HEK293 (cell line): ENCODE measurements around the gene CELSR3.

ENCODE experiments used
- BCL11A ChIP-seq: fragments of 450-650 bp; formaldehyde crosslinking; IDR thresholded peaks from 2 replicates; pipeline ENCODE4 v1.5.1; 2016; ENCODE audit warnings: low read depth, missing biosample characterization, missing genetic modification characterization
- HOXA7 ChIP-seq: sonication (generic); formaldehyde crosslinking; IDR thresholded peaks from 2 replicates; pipeline ENCODE4 v1.8.1; 2022; ENCODE audit warnings: missing genetic modification reagents, borderline replicate concordance
- REPIN1 ChIP-seq: fragments of 450-650 bp; formaldehyde crosslinking; IDR thresholded peaks from 2 replicates; pipeline ENCODE4 v1.5.1; 2017; ENCODE audit warnings: missing biosample characterization, missing genetic modification characterization, low read depth
- YY1 ChIP-seq: fragments of 450-650 bp; formaldehyde crosslinking; IDR thresholded peaks from 2 replicates; pipeline ENCODE4 v1.5.1; 2018; ENCODE audit warnings: missing biosample characterization, missing genetic modification characterization
- YY2 ChIP-seq: fragments of 450-650 bp; formaldehyde crosslinking; IDR thresholded peaks from 2 replicates; pipeline ENCODE4 v1.5.1; 2016; ENCODE audit warnings: missing biosample characterization, missing genetic modification characterization
- ZBTB8A ChIP-seq: fragments of 450-650 bp; formaldehyde crosslinking; IDR thresholded peaks from 2 replicates; pipeline ENCODE4 v1.5.1; 2016; ENCODE audit warnings: missing biosample characterization, missing genetic modification characterization
- ZEB2 ChIP-seq: fragments of 450-650 bp; formaldehyde crosslinking; IDR thresholded peaks from 2 replicates; pipeline ENCODE4 v1.5.1; 2016; ENCODE audit warnings: missing biosample characterization, missing genetic modification characterization
- ZFHX2 ChIP-seq: fragments of 450-650 bp; formaldehyde crosslinking; conservative IDR thresholded peaks from 2 replicates; pipeline ENCODE4 v1.5.1; 2016; ENCODE audit warnings: missing biosample characterization, missing genetic modification characterization
- ZNF114 ChIP-seq: fragments of 450-650 bp; formaldehyde crosslinking; IDR thresholded peaks from 2 replicates; pipeline ENCODE4 v1.5.0; 2017; ENCODE audit warnings: missing biosample characterization, missing genetic modification characterization
- ZNF2 ChIP-seq: fragments of 450-650 bp; formaldehyde crosslinking; IDR thresholded peaks from 2 replicates; pipeline ENCODE4 v1.5.1; 2016; ENCODE audit warnings: missing biosample characterization, missing genetic modification characterization
- ZNF221 ChIP-seq: fragments of 450-650 bp; formaldehyde crosslinking; IDR thresholded peaks from 2 replicates; pipeline ENCODE4 v1.5.1; 2017; ENCODE audit warnings: missing biosample characterization, missing genetic modification characterization, borderline replicate concordance
- ZNF223 ChIP-seq: fragments of 450-650 bp; formaldehyde crosslinking; IDR thresholded peaks from 2 replicates; pipeline ENCODE4 v1.5.1; 2016; ENCODE audit warnings: missing biosample characterization, missing genetic modification characterization
- ZNF501 ChIP-seq: fragments of 450-650 bp; formaldehyde crosslinking; IDR thresholded peaks from 2 replicates; pipeline ENCODE4 v1.5.1; 2016; ENCODE audit warnings: missing biosample characterization, missing genetic modification characterization
- ZNF544 ChIP-seq: fragments of 450-650 bp; formaldehyde crosslinking; IDR thresholded peaks from 2 replicates; pipeline ENCODE4 v1.5.0; 2017; ENCODE audit warnings: missing biosample characterization, missing genetic modification characterization
- ZNF600 ChIP-seq: fragments of 450-650 bp; formaldehyde crosslinking; IDR thresholded peaks from 2 replicates; pipeline ENCODE4 v1.5.1; 2016; ENCODE audit warnings: missing biosample characterization, missing genetic modification characterization
- ZNF623 ChIP-seq: fragments of 450-650 bp; formaldehyde crosslinking; IDR thresholded peaks from 2 replicates; pipeline ENCODE4 v1.5.1; 2016; ENCODE audit warnings: missing biosample characterization, missing genetic modification characterization
- ZSCAN23 ChIP-seq: fragments of 450-650 bp; formaldehyde crosslinking; IDR thresholded peaks from 2 replicates; pipeline ENCODE4 v1.5.1; 2016; ENCODE audit warnings: missing biosample characterization, missing genetic modification characterization
- ZXDB ChIP-seq: fragments of 450-650 bp; formaldehyde crosslinking; IDR thresholded peaks from 2 replicates; pipeline ENCODE4 v1.5.1; 2016; ENCODE audit warnings: missing biosample characterization, missing genetic modification characterization
- TF ChIP-seq, protein P1 (sequence below): fragments of 450-650 bp; formaldehyde crosslinking; IDR thresholded peaks from 2 replicates; pipeline ENCODE4 v1.5.1; 2016; ENCODE audit warnings: missing biosample characterization, missing genetic modification characterization
- TF ChIP-seq, protein P2 (sequence below): fragments of 450-650 bp; formaldehyde crosslinking; IDR thresholded peaks from 2 replicates; pipeline ENCODE4 v1.5.1; 2016; ENCODE audit warnings: missing biosample characterization, missing genetic modification characterization
- TF ChIP-seq, protein P3 (sequence below): fragments of 450-650 bp; IDR thresholded peaks from 2 replicates; pipeline ENCODE4 v1.5.1; 2018; ENCODE audit warnings: missing biosample characterization, missing genetic modification characterization
- TF ChIP-seq, protein P4 (sequence below): fragments of 450-650 bp; formaldehyde crosslinking; conservative IDR thresholded peaks from 2 replicates; pipeline ENCODE4 v1.5.1; 2016; ENCODE audit warnings: low read depth, missing biosample characterization, missing genetic modification characterization
- TF ChIP-seq, protein P5 (sequence below): fragments of 450-650 bp; formaldehyde crosslinking; IDR thresholded peaks from 2 replicates; pipeline ENCODE4 v1.5.1; 2016; ENCODE audit warnings: missing biosample characterization, missing genetic modification characterization
- TF ChIP-seq, protein P6 (sequence below): fragments of 450-650 bp; formaldehyde crosslinking; IDR thresholded peaks from 2 replicates; pipeline ENCODE4 v1.5.1; 2016; ENCODE audit warnings: missing biosample characterization, missing genetic modification characterization

The CELSR3 gene

DNA sequence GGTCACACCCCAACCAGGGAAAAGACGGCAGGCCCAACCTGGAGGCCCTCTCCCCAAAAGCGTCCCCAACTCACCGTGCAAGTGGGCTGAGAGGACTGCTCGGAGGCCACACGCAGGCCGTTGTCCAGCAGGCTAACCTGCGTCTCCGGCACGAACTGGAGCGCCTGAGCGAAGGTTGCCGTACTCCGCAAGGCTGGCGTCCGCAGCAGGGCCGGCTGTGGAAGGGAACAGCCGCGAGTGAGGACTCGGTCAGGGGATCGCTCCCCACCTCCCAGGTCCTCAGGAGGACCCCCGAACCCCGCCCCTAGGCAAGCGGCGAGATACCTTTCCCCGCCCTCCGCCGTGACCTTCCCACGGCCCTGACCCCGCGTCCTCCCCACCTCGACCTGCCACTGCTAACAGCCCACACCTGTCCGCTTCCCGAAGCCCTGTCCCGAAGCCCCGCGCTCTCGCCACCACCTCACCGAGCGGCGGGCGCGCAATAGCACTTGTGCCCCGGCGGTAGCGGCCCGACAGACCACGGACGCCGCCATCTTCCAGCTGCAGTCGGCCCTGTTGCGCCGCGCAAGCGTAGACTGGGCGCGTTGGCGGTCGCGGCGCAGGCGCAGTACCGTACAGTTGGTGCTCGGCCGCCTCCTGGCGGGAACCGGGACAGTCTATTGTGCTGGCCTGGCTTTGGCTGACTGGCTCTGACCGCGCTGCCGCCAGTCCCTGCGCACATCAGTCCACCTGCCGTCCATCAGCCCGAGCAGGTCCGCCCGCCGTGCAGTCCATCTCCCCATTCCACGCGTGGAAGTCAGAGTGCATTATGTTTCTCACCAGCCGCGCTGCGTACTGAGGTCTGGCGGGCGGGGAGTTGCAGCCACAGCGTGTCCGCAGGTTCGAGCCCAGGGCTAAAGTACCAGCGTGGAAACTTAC, 53.3 kb downstream of the CELSR3 start, which contains the start of gene UQCRC1 (continued):
- TF ChIP-seq, protein P1, sequence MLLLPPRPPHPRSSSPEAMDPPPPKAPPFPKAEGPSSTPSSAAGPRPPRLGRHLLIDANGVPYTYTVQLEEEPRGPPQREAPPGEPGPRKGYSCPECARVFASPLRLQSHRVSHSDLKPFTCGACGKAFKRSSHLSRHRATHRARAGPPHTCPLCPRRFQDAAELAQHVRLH (tag by site-specific recombination), result no peak
- TF ChIP-seq ZXDB (tag by site-specific recombination), result peak; percentile 65
- peak; percentile 58 for TF ChIP-seq ZEB2 (tag by site-specific recombination)
- 0 out of 2 replicates have a peak, but pooled peaks have one; percentile 8 for TF ChIP-seq ZBTB8A (tag by site-specific recombination)
- TF ChIP-seq ZNF544 (tag by site-specific recombination), result no peak
- TF ChIP-seq, protein P2, sequence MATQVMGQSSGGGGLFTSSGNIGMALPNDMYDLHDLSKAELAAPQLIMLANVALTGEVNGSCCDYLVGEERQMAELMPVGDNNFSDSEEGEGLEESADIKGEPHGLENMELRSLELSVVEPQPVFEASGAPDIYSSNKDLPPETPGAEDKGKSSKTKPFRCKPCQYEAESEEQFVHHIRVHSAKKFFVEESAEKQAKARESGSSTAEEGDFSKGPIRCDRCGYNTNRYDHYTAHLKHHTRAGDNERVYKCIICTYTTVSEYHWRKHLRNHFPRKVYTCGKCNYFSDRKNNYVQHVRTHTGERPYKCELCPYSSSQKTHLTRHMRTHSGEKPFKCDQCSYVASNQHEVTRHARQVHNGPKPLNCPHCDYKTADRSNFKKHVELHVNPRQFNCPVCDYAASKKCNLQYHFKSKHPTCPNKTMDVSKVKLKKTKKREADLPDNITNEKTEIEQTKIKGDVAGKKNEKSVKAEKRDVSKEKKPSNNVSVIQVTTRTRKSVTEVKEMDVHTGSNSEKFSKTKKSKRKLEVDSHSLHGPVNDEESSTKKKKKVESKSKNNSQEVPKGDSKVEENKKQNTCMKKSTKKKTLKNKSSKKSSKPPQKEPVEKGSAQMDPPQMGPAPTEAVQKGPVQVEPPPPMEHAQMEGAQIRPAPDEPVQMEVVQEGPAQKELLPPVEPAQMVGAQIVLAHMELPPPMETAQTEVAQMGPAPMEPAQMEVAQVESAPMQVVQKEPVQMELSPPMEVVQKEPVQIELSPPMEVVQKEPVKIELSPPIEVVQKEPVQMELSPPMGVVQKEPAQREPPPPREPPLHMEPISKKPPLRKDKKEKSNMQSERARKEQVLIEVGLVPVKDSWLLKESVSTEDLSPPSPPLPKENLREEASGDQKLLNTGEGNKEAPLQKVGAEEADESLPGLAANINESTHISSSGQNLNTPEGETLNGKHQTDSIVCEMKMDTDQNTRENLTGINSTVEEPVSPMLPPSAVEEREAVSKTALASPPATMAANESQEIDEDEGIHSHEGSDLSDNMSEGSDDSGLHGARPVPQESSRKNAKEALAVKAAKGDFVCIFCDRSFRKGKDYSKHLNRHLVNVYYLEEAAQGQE (tag by site-specific recombination), result peak; percentile 46
- peak; percentile 91 for TF ChIP-seq YY1 (tag by site-specific recombination)
- TF ChIP-seq REPIN1 (tag by site-specific recombination), result no peak
- no peak for TF ChIP-seq ZNF221 (tag by site-specific recombination)
- no peak for TF ChIP-seq ZNF623 (tag by site-specific recombination)
- TF ChIP-seq ZNF501, result peak; percentile 65; the same call in 1 of the 2 replicates
- TF ChIP-seq, protein P3, sequence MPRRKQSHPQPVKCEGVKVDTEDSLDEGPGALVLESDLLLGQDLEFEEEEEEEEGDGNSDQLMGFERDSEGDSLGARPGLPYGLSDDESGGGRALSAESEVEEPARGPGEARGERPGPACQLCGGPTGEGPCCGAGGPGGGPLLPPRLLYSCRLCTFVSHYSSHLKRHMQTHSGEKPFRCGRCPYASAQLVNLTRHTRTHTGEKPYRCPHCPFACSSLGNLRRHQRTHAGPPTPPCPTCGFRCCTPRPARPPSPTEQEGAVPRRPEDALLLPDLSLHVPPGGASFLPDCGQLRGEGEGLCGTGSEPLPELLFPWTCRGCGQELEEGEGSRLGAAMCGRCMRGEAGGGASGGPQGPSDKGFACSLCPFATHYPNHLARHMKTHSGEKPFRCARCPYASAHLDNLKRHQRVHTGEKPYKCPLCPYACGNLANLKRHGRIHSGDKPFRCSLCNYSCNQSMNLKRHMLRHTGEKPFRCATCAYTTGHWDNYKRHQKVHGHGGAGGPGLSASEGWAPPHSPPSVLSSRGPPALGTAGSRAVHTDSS (tag by site-specific recombination), result no peak
- TF ChIP-seq ZFHX2 (tag by site-specific recombination), result peak; percentile 75
- TF ChIP-seq, protein P4, sequence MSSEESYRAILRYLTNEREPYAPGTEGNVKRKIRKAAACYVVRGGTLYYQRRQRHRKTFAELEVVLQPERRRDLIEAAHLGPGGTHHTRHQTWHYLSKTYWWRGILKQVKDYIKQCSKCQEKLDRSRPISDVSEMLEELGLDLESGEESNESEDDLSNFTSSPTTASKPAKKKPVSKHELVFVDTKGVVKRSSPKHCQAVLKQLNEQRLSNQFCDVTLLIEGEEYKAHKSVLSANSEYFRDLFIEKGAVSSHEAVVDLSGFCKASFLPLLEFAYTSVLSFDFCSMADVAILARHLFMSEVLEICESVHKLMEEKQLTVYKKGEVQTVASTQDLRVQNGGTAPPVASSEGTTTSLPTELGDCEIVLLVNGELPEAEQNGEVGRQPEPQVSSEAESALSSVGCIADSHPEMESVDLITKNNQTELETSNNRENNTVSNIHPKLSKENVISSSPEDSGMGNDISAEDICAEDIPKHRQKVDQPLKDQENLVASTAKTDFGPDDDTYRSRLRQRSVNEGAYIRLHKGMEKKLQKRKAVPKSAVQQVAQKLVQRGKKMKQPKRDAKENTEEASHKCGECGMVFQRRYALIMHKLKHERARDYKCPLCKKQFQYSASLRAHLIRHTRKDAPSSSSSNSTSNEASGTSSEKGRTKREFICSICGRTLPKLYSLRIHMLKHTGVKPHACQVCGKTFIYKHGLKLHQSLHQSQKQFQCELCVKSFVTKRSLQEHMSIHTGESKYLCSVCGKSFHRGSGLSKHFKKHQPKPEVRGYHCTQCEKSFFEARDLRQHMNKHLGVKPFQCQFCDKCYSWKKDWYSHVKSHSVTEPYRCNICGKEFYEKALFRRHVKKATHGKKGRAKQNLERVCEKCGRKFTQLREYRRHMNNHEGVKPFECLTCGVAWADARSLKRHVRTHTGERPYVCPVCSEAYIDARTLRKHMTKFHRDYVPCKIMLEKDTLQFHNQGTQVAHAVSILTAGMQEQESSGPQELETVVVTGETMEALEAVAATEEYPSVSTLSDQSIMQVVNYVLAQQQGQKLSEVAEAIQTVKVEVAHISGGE (tag by site-specific recombination), result no peak
- TF ChIP-seq, protein P5, sequence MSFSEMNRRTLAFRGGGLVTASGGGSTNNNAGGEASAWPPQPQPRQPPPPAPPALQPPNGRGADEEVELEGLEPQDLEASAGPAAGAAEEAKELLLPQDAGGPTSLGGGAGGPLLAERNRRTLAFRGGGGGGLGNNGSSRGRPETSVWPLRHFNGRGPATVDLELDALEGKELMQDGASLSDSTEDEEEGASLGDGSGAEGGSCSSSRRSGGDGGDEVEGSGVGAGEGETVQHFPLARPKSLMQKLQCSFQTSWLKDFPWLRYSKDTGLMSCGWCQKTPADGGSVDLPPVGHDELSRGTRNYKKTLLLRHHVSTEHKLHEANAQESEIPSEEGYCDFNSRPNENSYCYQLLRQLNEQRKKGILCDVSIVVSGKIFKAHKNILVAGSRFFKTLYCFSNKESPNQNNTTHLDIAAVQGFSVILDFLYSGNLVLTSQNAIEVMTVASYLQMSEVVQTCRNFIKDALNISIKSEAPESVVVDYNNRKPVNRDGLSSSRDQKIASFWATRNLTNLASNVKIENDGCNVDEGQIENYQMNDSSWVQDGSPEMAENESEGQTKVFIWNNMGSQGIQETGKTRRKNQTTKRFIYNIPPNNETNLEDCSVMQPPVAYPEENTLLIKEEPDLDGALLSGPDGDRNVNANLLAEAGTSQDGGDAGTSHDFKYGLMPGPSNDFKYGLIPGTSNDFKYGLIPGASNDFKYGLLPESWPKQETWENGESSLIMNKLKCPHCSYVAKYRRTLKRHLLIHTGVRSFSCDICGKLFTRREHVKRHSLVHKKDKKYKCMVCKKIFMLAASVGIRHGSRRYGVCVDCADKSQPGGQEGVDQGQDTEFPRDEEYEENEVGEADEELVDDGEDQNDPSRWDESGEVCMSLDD (tag by site-specific recombination), result no peak
- TF ChIP-seq ZSCAN23, result no peak
- no peak for TF ChIP-seq HOXA7 (CRISPR knock-in tag)
- no peak for TF ChIP-seq ZNF114 (tag by site-specific recombination)
- TF ChIP-seq ZNF2, result peak; percentile 63; the same call in 1 of the 2 replicates
- peak; percentile 83 for TF ChIP-seq ZNF600 (tag by site-specific recombination)
- TF ChIP-seq ZNF223 (tag by site-specific recombination), result no peak
- no peak for TF ChIP-seq BCL11A (tag by site-specific recombination)
- peak; percentile 96 for TF ChIP-seq YY2
- TF ChIP-seq, protein P6, sequence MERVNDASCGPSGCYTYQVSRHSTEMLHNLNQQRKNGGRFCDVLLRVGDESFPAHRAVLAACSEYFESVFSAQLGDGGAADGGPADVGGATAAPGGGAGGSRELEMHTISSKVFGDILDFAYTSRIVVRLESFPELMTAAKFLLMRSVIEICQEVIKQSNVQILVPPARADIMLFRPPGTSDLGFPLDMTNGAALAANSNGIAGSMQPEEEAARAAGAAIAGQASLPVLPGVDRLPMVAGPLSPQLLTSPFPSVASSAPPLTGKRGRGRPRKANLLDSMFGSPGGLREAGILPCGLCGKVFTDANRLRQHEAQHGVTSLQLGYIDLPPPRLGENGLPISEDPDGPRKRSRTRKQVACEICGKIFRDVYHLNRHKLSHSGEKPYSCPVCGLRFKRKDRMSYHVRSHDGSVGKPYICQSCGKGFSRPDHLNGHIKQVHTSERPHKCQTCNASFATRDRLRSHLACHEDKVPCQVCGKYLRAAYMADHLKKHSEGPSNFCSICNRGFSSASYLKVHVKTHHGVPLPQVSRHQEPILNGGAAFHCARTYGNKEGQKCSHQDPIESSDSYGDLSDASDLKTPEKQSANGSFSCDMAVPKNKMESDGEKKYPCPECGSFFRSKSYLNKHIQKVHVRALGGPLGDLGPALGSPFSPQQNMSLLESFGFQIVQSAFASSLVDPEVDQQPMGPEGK (tag by site-specific recombination), result peak; percentile 67; the same call in 1 of the 2 replicates
